DMS79 treated with DMSO at 0.1 percent for 48 hours (cell line): ENCODE data around the gene MPND.
A peak's percentile ranks its signal among the peaks of the same experiment; 100 is the strongest.
"Not testable (repeated sequence)": the region's sequence is repeated elsewhere in the genome, so short reads cannot be mapped to it uniquely, and the experiment has no call there.

ENCODE experiments used
- DNase-seq: peaks from one replicate; lab custom pipeline; 2025; lab: John Stamatoyannopoulos, UW

MPND gene

GRCh38 chr19:4320419-4320818, 22.9 kb upstream of the MPND start:
- no peak for DNase-seq

GRCh38 chr19:4322942-4323665, 20.3 kb upstream of the MPND start:
- no peak for DNase-seq

GRCh38 chr19:4323692-4324091, 19.7 kb upstream of the MPND start:
- DNase-seq, result no peak

- DNase-seq, result no peak
Observed at GRCh38 chr19:4324228-4324627, 19.1 kb upstream of the MPND start.

GRCh38 chr19:4326215-4326836, 17.0 kb upstream of the MPND start:
- no peak for DNase-seq

GRCh38 chr19:4326837-4327251, 16.5 kb upstream of the MPND start:
- no peak for DNase-seq

GRCh38 chr19:4327252-4327876, 16.0 kb upstream of the MPND start:
- DNase-seq, result no peak

- no peak for DNase-seq
Observed at GRCh38 chr19:4327877-4328242, 15.5 kb upstream of the MPND start.

- DNase-seq, result no peak
Observed at GRCh38 chr19:4328243-4328990, 14.9 kb upstream of the MPND start.

- DNase-seq, result not testable (repeated sequence)
Observed at GRCh38 chr19:4328991-4329681, 14.2 kb upstream of the MPND start.

- no peak for DNase-seq
Observed at GRCh38 chr19:4329858-4330257, 13.5 kb upstream of the MPND start.

- DNase-seq, result no peak
Observed at GRCh38 chr19:4334929-4335570, 8.3 kb upstream of the MPND start.

- peak; percentile 11 for DNase-seq
Observed at GRCh38 chr19:4337906-4338440, 5.4 kb upstream of the MPND start.

GRCh38 chr19:4338441-4339355, 4.7 kb upstream of the MPND start, which contains the start of gene STAP2:
TSS of gene STAP2 (minus strand) at chr19:4338827. CDS start at chr19:4338753, 74 bp downstream.
- peak; percentile 11 for DNase-seq

- no peak for DNase-seq
Observed at GRCh38 chr19:4342314-4342614, 1.1 kb upstream of the MPND start.

- peak; percentile 99 for DNase-seq
Observed at GRCh38 chr19:4342615-4343369, 570 bp upstream of the MPND start.

GRCh38 chr19:4345342-4346019, 2.1 kb downstream of the MPND start:
- DNase-seq, result no peak

GRCh38 chr19:4346020-4346383, 2.6 kb downstream of the MPND start:
- DNase-seq, result no peak

- no peak for DNase-seq
Observed at GRCh38 chr19:4347521-4347920, 4.2 kb downstream of the MPND start.
